AG08395 (cell line): ENCODE measurements around the gene ADIRF.
A peak's percentile ranks its signal among the peaks of the same experiment; 100 is the strongest.
"Not testable (repeated sequence)": the region's sequence is repeated elsewhere in the genome, so short reads cannot be mapped to it uniquely, and the experiment has no call there.

ENCODE experiments used
- DNase-seq: peaks from one replicate; pipeline ENCODE4 v3.0.0; 2012; ENCODE audit warnings: mixed read lengths, low spot score

ADIRF gene

GRCh38 chr10:86946213-86947155, 21.8 kb upstream of the ADIRF start:
- no peak for DNase-seq

- DNase-seq: not testable (repeated sequence)
These were observed 20.5 kb upstream of the ADIRF start for GRCh38 chr10:86947806-86948205.

DNA sequence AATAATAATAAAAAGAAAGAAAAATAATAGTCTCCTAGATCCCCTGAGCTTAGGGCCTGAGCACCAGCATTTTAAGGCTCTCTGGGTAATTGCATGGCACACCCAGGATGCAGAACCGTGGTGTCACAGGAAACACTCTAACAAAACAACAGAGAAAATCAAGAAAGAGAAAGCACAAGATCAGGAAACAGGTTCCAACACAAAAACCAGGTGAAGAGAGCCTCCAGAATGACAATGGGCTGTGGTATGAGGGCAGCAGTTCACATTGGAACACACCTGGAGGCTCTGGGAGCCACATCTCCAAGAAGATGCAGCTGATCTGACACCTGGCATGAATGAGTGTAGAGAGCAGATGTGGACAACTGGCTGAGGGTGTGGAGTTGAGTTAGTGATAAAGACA, 17.9 kb upstream of the ADIRF start:
- DNase-seq: no peak

DNA sequence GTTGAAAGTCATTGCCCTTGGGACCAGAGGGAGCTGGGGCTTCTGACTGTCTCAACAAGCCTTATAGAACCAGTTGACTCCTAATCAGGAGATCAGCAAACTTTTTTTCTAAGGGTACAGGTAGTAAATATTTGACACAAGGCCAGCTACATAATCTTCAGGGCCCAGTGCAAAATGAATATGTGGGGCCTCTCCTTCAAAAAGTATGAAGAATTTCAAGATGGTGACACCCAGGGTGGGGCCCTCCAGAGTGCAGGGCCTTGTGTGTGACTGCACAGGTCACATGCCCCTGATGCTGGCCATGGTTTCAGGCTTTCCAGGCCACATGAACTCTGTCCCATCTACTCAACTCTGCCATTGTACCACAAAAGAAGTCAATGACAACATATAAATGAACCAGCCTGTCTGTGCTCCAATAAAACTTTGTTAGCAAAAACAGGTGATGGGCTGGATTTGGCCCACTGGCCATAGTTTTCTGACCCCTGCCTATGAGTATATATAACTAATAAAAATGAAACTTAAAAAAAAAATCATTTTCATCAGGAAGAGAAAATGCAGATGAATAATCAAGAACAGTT, 17.0 kb upstream of the ADIRF start:
- DNase-seq: no peak

DNA sequence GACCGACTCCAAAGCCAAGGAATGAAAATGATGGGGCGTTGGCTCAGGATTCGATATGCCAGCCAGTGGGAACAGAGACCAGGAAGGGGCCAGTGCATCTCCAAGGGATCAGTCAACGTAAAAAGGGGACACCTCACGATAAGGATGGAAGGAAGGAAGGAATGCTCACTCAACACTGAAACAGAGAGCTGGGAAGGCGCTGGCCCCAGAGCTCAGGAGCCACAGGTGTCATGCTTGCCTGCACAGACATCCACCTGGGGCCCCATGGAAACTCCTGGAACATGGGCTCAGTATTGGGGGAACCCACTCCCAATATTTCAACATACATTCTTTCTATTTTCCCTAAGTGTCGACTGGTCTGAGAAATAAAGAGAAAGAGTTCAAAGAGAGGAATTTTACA, 16.2 kb upstream of the ADIRF start:
- no peak for DNase-seq

- DNase-seq: not testable (repeated sequence)
These were observed 15.6 kb upstream of the ADIRF start for GRCh38 chr10:86952697-86953096.

- no peak for DNase-seq
These were observed 14.3 kb upstream of the ADIRF start for GRCh38 chr10:86953747-86954680.

DNA sequence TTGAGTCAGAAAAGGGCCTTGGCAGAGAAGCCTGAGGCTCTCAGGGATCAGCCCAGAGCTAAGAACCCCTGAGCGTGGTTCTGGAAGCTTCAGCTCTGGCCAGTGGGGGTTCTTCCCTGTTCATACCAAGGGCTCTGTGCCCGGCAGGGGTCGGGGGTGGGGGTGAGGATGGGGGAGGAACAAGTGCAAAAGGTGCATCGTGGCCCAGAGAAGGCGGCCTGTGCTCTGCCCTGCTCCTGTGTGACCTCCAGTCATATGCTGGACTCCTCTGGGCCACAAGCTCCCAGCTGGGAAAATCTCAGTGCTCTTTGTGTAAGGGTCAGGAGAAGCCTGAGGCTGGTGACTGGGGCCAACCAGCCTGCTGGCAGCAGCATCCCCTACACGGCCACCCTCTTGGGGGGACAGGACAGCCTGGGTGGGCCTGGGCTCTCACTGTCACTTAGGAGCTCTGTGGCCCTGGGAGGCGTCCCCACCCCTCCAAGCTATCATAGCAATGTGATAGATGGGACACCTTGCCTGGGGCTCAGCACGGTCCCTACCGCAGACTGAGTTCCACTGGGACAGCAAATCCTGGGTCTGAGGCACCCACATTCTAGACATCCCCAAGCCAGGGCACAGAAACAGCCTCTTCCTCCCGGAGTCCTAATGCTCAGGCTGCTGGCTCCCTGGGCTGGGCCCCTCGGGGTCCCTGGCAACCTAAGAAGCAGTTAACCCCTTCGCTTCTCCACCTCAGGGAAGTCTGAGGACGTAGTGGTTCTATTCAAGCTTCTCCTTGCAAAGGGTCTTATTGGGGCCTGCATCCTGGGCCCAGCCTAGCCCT, 13.4 kb upstream of the ADIRF start:
- no peak for DNase-seq

- no peak for DNase-seq
These were observed 12.6 kb upstream of the ADIRF start for GRCh38 chr10:86955501-86956194.

GRCh38 chr10:86956195-86956847, 12.0 kb upstream of the ADIRF start:
- no peak for DNase-seq

GRCh38 chr10:86956848-86957448, 11.3 kb upstream of the ADIRF start:
- DNase-seq: no peak

GRCh38 chr10:86957471-86958115, 10.7 kb upstream of the ADIRF start, which contains the start of gene MMRN2:
Gene MMRN2, minus strand, starts transcription at chr10:86957615. Its CDS starts 74 bp downstream, at chr10:86957541.
- DNase-seq: no peak

DNA sequence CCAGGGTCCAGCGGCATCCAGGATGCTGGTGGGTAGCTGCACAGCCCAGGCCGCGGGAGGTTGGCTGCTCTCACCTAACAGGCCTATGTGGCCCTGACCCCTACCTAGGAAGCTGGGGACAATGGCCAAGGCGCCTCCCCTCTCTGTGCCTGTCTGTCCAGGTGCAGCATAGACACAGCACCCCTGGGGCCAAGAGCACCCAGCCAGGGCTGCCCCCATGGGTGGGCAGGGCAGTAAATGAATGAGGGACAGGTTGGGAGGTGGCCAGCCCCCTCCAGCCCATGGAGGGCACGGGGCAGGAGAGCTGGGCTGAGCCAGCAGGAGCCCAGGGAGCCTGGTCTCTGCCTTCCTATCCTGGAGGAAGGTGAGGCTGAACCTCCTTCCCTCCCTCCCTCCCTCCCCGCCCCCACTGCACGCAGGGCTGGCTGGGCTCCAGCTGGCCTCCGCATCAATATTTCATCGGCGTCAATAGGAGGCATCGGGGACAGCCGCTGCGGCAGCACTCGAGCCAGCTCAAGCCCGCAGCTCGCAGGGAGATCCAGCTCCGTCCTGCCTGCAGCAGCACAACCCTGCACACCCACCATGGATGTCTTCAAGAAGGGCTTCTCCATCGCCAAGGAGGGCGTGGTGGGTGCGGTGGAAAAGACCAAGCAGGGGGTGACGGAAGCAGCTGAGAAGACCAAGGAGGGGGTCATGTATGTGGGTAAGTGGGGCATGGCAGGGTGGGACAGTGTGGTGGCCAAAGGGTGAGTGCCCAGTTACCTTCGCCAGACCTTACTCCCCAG, 10.0 kb upstream of the ADIRF start, which contains the start of gene SNCG:
Gene SNCG, plus strand, starts transcription at position 484 of the 785 bp plus-strand sequence. Its CDS starts 99 bp downstream, at position 583.
- DNase-seq: no peak

DNA sequence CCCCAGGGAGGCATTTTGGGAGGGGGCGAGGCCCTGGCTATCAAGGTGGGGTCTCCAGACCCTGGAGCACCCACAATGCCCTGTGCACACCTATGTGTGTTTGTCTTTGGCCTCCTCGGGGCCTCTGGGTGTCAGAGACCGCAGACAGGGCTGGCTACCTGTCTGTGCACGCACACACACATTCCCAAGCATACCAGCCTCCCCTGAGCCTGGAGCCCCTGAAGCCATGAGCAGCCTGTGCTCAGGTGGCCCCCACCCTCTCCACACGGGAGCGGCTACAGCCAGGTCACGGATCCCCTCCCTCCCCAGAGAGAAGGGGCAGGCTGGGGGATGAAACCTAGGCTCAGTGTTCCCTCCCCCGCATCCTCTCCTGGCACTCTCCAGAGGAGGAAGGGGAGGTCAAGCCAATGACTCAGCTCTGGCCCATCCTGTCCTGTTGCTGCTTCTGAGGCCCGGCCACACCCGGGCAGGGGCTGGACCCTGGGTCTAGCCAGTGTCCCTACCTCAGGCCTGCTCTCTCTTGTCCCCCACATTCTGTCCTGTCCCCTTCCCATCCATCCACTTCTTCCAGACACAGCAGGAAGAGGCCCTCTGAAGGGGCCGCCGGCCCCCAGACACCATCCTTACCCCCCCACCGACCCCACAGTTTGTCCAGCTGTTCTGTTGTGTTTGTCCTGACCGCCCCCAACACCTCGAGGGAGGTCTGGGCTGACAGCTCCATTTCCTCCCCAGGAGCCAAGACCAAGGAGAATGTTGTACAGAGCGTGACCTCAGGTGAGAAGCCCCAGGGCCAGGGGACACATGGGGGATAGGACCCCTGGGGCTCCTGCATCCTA, 9.2 kb upstream of the ADIRF start:
- no peak for DNase-seq

- no peak for DNase-seq
These were observed 8.6 kb upstream of the ADIRF start for GRCh38 chr10:86959737-86960002.

DNA sequence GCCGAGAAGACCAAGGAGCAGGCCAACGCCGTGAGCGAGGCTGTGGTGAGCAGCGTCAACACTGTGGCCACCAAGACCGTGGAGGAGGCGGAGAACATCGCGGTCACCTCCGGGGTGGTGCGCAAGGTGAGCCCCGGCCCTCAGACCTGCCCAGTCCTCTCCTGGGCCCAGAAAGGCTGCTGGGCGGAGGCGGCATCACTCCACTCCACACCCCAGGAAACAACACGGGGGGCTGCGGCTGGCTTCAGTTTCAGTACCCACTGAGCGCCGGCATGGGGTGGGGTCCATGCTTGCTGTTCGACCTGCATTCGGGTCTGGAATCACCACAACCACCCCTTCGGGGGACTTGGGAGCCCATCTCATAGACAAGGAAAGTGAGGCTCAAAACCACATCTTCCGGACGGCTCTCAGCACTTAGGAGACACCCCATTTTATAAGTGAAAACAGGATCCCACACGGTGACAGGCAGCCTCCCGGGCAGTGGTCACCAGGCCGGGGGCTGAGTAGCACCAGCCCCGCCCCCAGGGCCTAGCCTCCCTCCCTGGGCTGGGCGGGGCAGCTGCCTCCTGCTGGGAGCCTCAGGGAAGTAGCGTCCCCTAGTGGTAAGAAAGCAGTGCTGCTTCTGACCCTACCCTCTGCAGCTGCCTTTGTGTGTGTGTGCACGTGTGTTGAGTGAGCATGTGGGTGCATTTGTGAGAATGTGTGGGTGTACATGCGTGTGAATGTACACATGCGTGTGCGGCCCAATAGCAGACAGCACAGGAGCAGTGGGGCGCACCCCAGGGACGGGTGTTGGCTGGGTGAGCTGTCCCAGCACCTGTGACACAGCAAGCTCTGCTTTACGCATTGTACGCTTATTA, 8.0 kb upstream of the ADIRF start:
- DNase-seq: peak; percentile 65
